Cardiac septum (tissue), 1 donor: ENCODE measurements around the gene LARP4B. TPM values are rescaled to one million over a fixed set of nuclear protein-coding genes. Genes with fewer than 3 reads are reported as not detected.

Experiments
- DNase-seq: peaks from one replicate; pipeline ENCODE4 v3.0.0-alpha.2; 2020; ENCODE audit warnings: low spot score
- intact Hi-C: fragments of 100-400 bp; cut with DNase I; formaldehyde crosslinking; loops from one replicate; pipeline ENCODE4 v1.14.0; 2022
- total RNA-seq: library from RNA; stranded (reverse); fragmentation: NEBNext Ultra II Directional; extraction: Animal tissue kit (Norgen Biotek cat#: 25700); gene quantifications from one replicate; pipeline ENCODE4 v1.2.1, GENCODE V29; 2021
- donor health status: DM: no; HTN: no; CAD: no.

The LARP4B gene
- total RNA-seq, 1 donor from 2014 or later, result 69.8 TPM

DNA sequence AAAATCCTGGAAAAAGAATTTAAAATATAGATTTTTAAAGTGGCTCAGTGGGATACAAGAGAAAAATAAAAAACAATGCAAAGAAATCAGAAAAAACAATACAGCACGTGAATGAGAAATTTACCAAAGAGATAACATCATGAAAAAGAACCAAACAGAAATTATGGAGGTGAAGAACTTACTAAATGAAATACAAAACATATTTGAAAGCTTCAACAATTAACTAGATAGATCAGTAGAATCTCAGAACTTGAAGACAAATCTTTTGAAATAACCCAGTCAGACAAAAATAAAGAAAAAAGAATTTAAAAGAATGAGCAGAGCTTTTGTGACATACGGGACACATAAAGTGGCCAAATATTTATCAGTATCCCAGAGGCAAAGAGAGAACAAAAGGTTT, 170.9 kb downstream of the LARP4B start:
- intact Hi-C loops, result no loop called here

DNA sequence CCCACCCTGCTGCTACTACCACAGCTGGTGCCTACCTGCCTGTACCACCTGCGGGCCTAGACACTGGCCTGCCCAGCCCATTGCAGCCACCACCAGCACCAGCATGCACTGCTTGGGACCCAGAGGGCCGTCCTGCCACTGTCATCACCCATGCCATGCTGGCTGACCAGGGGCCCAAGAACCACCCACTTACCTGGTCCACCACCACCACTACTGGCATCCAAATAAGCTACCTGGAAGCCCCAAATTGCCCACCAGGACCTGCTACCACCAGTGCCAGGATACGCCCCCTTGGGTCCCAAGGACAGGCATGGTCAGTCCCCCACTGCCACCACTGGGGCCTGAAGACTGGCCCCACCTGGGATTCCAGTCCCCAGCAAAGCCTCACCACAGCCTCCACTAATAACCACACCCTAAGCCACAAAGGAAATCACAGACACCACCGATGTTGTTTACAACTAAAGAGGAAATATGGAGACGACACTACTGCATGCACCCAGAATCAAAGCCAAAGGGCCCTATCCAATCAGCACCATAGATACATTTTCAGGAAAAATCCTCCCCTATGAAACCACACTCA, 171.5 kb downstream of the LARP4B start:
- DNase-seq, result no peak
- intact Hi-C loops, result no loop called here

More for the DNA sequence above, 170.9 kb downstream of the LARP4B start:
- no peak for DNase-seq

Other genes with a start within 250 kb of the LARP4B start
- gene DIP2C, start 242.0 kb downstream of the LARP4B start, total RNA-seq, result 28.8 TPM
- gene GTPBP4, start 56.7 kb upstream of the LARP4B start, total RNA-seq, result 33.1 TPM
- gene IDI2, start 94.2 kb upstream of the LARP4B start, total RNA-seq, result 0.51 TPM
- 28.9 TPM for gene IDI1, start 117.4 kb upstream of the LARP4B start, total RNA-seq
- gene WDR37, start 124.7 kb upstream of the LARP4B start, total RNA-seq, result 28.1 TPM